Stimulated activated CD4-positive, alpha-beta T cell treated with anti-CD3 and anti-CD28 coated beads, Interleukin-2, amount 100 ng/mL, for 4 hours (primary cell): ENCODE results near the gene PHF12.
"Not testable (repeated sequence)": the region's sequence is repeated elsewhere in the genome, so short reads cannot be mapped to it uniquely, and the experiment has no call there.

Source experiments
- DNase-seq: peaks from one replicate; pipeline ENCODE4 v3.0.0-alpha.2; 2020; ENCODE audit warnings: low read depth

Gene PHF12

DNA sequence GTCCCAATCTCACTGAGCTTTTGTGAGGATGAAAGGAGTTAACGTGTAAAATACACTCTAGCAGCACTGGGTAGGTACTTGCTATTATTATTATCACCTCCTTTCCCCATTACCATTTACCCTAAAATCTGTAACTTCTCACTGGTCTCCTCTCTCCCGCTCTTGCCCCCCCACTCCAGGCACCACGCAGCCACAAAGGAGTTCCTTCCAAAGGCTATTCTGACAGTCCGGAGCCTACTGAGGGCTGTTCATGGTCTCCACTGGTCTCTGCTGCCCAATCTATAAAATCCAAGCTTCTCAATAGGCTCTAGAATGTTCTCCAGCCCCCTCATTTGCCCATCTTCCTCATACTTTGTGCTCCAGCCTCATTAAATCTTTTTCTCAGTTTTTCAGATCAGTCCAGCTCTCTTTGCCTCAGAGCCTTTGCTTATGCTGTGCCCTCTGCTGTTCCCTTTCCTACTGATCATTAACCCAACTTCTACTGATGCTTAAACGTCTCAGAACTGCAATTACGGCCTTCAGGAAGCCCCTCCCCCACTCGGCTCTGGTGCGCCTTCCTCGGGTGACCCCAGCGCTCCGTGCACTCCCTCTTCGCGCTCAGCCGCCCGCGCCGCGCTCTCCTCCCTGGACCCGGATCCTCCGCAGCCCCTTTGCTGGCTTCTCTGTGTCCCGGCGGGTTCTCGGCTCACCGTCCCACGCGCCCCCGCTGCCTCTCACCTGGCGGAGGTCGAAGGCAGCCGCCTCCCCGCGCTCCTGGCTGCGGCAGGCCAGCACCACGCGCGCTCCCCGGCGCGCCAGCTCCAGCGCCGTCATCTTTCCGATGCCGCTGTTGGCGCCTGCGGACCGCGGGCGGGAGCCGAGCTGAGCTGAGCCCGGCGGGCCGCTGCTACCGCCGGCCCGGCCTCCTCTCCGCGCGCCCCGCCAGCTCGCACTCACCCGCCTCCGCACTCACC is 49.2 kb downstream of the PHF12 start:
- peak; percentile 33 for DNase-seq

DNA sequence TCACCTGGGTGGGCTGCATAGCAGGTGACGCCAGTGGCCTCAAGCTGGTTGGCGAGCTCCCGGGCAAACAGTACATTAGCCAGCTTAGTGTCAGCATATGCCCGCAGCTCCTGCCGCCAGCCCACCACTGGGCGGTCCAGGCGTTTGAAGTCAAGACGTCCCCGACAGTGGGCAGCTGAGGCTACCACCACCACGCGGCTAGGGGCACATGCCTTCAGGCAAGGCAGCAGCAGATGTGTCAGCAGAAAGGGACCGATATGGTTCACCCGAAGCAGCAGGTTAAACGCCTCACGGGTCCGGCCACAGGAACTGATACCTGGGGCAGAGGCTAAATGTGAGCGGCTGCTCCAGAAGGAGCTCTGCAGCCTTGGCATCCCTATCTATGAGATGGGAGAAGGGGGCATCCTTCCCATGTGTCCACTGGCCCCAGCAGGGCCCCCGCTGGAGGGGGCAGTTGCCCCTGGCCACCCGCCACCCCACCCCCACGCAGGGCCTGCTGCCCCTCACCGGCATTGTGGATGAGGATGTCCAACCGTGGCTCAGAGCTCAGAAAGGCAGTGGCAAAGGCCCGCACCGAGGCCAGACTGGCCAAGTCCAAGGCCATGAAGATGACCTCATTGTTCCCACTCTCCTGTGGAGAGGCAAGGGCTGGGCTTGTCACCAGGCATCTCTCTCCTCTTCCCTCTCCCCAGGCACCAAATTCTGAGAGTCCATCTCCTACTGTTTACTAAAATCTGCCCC is 50.2 kb downstream of the PHF12 start:
- DNase-seq = no peak

GRCh38 chr17:28899212-28899815 is 52.0 kb downstream of the PHF12 start:
- DNase-seq = no peak

GRCh38 chr17:28898527-28898955 is 52.8 kb downstream of the PHF12 start:
- DNase-seq = no peak

DNA sequence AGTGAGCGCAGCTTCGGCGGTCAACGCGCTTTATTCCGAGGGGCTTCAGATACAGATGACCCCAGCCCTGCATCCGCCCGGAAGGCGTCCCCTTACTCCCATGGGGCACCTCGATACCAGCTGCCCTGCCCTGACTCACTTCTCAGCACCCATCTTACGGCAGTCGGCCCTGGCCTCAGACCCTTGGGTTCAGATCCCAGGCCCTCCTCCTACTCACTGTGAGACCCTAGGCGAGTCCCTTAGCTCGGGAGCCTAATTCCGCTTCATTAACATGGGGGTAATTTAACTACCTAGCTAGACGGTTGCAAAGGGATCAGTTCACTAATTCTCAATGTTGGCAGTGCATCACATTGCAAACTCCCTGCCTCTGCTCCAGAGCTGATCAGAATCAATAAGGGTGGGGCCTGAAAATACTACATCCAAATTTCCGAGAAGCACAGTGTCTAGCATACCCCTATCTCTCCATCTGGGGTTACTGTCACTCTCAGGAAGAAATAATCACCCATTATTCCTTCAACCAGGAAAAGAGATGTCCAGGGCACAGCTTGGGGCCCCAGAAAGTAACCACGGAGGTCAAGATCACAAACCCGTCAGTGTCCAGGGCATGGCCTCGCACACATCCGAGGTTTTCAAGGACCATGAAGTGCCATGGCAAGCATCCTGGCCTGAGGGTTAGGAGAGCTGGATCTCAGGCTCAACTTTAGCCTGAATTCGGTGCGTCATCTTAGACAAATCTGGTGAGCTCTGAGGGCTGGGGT is 53.4 kb downstream of the PHF12 start:
- no peak for DNase-seq

- peak; percentile 38 for DNase-seq
Observed at GRCh38 chr17:28896884-28897768, 54.2 kb downstream of the PHF12 start, which contains the start of gene FLOT2. Gene FLOT2 (minus strand): TSS chr17:28897733. CDS start chr17:28897574, 159 bp downstream.

DNA sequence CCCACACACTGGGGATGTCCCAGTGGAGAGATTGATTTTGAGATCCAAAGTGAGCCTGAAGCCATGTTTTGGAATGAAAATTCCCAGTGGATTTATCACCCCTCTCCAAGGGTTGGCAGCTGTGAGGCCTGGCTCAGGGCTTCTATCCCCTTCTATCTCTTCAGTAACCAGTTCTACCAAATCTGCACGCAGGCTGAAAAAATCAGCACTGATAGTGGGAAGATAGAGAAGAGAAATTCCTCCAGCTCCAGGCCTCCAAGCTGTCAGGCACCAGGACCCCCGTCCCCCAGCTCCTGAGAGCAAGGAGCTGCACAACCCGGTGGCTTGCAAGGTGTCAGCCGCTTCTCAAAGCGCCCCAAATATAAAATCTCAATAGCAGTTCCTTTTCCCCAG is 54.8 kb downstream of the PHF12 start:
- DNase-seq = no peak

GRCh38 chr17:28895794-28896447 is 55.4 kb downstream of the PHF12 start:
- DNase-seq = no peak

GRCh38 chr17:28893248-28894183 is 57.8 kb downstream of the PHF12 start:
- not testable (repeated sequence) for DNase-seq

GRCh38 chr17:28892024-28892423 is 59.3 kb downstream of the PHF12 start:
- DNase-seq = no peak

DNA sequence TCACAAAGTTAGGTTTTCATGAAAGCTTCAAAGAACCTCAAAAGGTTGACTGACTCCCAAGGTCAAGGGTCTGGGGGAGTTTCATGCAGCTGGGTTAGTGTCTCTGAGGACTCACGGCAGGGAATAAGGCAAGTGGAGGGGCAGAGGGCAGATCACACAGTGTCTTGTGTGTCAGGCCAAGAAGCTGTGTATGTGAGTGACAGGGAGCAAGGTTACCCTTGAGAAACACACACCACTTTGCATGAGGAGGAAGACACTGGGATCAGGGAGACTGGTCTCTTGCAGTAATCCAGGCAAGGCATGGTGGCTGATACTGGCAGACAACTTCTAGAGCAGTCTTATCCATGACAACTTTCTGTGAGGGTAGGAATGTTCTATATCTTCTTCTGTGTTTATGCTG is 60.1 kb downstream of the PHF12 start:
- no peak for DNase-seq

DNA sequence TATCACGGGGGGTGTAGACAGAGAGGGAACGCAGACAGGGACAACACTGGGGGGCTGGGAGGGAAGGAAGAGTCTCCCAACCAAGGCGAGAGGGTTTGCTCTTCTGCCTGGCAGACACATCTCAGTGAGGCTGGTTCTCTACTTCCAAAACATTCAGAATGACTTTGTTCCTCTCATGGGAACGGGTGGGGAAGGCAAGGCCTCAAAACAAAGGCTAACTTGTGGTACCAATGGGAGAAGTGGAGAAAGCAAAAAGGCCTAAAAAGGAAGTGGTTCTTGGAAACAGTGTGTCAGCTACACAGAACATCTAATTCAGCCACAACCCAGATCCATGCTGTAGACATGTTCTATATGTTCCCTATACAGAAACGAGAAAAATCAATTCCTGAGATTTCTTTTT is 61.3 kb downstream of the PHF12 start:
- DNase-seq = no peak

- DNase-seq = no peak
Observed at GRCh38 chr17:28888832-28889231, 62.5 kb downstream of the PHF12 start.

DNA sequence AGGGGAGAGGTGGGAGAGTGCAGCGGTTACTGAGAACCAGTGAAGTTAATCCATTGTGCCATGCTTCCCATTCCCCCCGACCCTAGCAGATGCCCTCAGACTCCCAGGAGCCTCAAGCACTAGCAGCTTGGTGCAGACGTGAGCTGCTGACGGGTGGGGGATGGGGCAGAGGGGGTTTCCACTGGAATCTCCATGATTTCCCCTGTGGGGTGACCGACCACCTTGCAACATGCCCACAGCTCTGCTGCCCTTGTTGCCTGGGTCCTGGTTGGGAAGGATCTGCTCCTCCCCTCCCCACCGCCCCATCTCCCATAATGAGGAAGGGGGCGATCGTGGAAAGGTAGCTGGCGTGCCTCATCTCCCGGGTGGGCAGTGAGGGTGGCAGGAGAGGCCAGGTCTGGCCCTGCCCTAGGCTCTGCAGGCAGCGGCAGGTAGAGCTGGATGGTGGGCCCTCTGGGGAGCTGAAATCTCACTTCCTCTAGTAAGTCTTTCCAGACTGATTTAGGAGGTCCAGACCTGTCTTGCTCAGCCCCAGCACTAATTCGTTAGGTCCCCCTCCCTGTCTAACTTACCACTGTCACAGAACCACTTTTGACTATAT is 63.3 kb downstream of the PHF12 start:
- DNase-seq = no peak

DNA sequence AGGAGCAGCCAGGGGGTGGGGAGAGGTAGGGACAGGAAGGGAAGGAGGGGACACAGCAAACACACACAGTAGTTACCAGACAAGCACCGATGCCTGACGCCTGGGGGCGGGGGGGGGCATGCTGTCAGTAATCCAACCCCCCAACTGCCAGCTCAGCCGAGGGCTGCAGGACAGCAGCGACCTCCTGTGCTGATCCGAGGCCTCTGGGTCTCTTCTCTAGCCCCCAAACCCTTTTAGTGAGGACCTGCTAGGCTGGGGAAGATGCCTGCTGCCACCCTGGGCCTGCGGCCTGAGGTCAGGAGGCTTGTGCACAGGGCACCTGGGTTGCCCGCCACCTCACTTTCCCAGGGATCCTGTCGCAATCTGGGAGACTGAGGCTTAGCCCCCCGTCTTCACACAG is 65.4 kb downstream of the PHF12 start:
- no peak for DNase-seq

- no peak for DNase-seq
Observed at GRCh38 chr17:28885363-28885762, 66.0 kb downstream of the PHF12 start.

DNA sequence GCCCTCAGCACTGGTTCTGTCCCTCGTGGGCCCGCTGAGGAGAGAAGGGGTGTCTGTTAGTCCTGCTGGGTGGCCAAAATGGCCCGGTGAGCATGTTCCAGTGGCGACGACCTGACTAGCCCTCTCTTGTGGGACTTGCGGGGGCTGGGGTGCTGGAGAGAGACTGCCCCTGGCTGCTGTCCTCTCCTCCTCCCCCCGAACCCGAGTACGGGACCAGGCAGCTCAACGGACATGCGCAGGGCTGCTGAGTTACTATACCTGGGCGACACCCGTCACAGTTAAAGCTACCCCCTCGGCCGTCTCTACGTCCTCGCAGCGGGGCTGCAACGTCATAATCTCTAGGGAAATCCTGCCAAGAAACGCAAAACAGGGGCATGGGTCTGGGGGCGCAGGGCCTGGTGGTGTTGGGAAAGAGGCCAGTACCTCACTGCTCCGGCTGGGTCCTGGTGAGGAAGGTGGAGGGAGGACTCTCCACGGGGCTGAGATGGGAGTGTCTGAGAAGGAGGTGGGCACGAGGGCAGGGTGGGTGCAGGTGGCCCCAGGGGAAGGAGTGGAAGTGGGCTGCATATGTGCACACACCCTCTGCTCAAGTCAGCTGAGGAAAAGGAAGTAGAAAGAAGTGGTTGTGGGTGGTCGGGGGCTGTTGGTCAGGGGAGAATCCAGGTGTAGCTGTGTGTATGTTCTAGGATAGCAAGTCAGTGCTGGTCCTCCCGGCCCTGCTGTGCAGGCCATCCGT is 67.2 kb downstream of the PHF12 start:
- DNase-seq = no peak
